GM15510 (cell line): ENCODE measurements around the gene AQP3.

Experiments
- POLR2A ChIP-seq: IDR thresholded peaks from 3 replicates; pipeline ENCODE4 v1.6.1; 2011; ENCODE audit warnings: borderline replicate concordance; ENCODE audit not compliant: insufficient read length; ENCODE audit errors: extremely low read depth

Gene AQP3

GRCh38 chr9:33450621-33451146 lies 3.3 kb upstream of the AQP3 start:
- no peak for TF ChIP-seq POLR2A

DNA sequence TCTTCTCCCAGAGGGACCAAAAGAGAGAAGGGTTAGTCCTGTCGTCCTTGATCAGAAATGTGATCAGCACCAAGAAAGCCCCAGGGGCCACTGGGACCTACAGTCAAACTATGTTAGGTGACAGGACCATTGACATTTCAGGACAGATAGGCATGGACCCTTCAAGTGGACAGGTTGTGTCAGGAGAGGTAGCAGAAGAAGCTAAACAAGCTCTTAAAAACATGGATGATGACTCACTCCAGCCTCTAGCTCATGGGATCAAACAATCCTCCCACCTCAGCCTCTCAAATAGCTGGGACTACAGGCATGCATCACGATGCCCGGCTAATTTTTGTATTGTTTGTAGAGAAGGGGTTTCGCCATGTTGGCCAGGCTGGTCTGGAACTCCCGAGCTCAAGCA lies 2.3 kb upstream of the AQP3 start:
- TF ChIP-seq POLR2A, result no peak

- TF ChIP-seq POLR2A, result no peak
Observed at GRCh38 chr9:33447799-33448553, 583 bp upstream of the AQP3 start.

DNA sequence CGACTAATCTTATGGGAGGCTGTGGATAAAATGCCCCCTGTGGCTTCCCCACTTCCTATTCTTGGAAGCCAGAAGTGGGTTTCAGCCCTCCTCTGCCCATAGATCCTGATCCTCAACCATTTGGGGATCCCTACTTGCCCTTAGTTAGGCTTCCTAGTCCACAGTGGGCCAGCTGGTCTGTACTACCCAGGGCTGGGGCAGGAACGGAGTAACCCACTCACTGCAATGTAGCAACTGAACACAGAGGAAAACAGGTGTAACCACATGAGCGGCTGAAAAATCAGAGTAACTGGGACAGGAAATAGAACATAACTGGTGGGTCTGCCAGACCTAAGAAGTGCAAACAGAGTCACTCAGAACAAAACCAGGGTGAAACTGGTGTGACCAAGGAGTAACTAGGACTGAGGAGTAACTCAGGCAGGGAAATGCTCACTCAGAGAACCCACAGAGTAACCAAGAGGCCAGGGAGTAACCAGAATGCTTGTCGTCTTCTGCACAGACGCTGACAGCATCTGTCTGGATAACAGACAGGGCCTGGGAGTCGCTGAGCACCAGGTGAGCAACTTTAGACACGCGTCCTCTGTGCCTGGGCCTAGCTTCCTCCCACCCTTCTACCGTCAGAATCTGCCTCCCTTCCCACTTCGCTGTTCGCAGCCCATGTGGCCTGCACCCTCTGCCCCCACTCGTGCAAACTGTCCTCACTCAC lies 1.0 kb downstream of the AQP3 start:
- TF ChIP-seq POLR2A, result no peak

- no peak for TF ChIP-seq POLR2A
Observed at GRCh38 chr9:33445389-33446239, 1.8 kb downstream of the AQP3 start.

GRCh38 chr9:33443464-33444154 lies 3.8 kb downstream of the AQP3 start:
- no peak for TF ChIP-seq POLR2A

GRCh38 chr9:33443047-33443446 lies 4.3 kb downstream of the AQP3 start:
- no peak for TF ChIP-seq POLR2A

DNA sequence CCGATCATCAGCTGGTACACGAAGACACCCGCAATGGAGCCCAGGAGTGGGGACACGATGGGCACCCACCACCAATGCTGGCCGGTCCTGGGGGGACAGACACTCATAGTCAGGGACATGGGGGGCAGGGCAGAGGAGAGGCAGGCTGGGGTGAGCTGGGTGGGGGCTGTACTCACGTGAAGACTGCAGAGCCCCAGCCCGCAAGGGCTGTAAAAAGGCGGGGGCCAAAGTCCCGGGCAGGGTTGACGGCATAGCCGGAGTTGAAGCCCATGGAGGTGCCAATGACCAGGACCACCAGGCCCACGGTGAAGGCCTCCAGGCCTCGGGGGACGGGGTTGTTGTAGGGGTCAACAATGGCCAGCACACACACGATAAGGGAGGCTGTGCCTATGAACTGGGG lies 5.3 kb downstream of the AQP3 start:
- TF ChIP-seq POLR2A, result no peak

DNA sequence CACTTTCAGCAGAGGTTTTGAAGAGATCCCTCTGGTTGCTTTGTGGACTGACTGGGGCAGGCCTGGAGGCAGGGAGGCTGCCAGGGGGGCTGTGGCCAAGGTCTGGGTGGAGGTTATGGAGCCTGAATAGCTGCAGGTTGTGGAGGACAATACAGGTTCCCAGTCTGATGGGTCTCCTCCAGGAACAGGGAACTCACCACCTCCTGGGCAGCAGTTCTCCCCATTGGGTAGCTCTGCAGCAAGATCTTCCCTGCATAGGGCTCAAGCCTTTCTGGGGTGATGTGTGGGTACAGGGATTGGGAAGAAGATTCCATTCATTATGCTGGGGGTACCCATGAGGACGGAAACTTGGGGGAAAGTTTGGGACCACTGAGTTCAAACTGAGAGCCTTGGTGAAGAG lies 6.8 kb downstream of the AQP3 start:
- TF ChIP-seq POLR2A, result no peak

- no peak for TF ChIP-seq POLR2A
Observed at GRCh38 chr9:33440204-33440603, 7.2 kb downstream of the AQP3 start.

DNA sequence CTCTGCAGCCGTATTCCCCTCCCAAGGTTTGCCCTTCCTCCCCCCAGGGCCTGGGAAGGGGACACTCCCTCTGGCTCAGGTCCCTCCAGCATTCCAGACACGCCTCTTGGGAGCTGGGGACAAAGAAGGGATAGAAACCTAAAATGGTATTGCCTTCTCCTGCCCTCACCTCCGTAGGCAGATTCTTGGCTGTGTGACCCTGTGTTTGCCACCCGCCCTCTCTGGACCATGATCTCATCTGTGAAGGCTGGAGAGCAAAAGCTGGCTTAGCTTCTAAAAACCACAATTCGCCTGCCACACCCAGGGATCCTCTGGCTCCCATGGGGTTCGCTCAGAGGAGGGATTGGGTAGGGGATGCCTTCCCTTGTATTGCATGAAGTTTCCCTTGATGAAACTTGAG lies 7.7 kb downstream of the AQP3 start:
- TF ChIP-seq POLR2A, result no peak

DNA sequence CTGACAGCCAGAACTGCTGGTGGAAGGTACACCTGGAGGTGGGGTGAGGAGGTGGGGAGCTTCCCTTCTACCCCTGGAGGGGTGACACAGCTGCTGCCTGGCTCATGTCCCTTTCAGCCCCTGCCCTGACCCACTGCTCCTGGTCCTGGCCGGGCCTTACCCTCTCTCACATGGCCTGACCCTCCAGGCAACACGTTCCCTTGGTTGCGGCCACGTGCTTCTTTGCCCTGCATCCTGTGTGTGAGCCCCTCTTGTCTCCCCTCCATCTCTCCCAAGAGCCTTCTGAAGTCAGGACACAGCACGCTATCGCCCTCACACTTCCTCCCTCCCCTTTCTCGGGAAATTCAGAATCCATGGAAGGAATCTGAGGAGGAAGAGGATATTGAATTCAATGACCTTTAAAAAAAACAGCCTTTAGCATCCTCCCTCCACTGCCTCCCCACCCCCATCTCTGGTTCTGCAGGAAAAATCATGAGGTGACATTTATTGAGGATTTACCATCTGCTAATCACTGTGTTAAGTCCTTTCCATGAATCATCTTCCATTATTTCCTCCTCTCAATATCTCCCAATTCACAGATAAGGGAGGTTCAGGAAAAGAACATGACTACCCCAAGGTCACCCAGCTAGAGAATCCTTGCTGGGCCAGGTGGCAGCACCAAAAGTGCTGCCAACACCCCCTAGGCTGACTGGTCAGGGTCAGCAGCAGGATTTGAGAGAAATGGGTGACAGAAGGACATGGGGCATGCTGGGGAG lies 8.3 kb downstream of the AQP3 start:
- TF ChIP-seq POLR2A, result no peak

DNA sequence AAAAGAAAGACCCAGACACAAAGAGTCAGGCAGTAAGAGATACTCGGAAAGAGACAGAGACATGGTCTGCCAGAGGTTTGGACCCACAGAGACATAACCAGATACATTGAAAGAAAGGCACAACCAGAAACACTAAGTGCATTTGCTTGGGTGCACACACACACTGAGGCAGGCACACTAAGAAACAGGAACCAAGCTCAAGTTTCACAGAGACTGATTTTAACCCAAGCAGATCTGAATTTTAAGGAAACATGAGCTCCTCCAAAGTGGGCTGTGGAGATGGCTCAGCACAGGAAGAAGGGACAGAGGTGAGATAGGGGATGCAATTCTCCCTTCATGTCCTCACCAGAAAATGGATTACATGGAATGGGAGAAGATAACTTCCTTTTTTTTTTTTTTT lies 9.5 kb downstream of the AQP3 start:
- TF ChIP-seq POLR2A, result no peak

- no peak for TF ChIP-seq POLR2A
Observed at GRCh38 chr9:33437205-33437604, 10.2 kb downstream of the AQP3 start.
